ENCODE measurements around the gene KCNQ1. TPM values are rescaled to one million over a fixed set of nuclear protein-coding genes. Genes with fewer than 3 reads are reported as not detected.

The KCNQ1 gene
- total and polyA plus RNA-seq, 2 donors (not counting 3 experiments of a cell fraction or from before 2014, with no cell fraction given), result 0.07 to 0.09 TPM

DNA sequence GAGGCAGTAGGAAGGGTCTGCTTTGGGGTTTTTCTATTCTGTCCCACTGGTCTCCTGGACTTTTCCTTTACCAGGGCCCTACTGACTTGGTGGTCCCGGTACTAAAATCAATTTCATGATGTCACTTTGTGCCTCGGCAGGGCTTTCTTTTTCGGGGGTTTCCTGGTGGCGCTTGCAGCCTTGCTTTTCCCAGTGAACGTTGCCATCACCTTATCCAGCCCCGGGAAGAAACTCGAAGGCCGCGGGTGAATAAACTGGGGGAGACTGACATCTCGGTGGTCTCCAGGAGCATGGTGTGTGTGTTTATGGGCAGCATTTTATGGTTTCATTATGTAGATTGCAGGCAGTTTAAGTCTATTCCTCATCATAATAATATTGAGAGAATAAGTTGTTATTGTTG lies 84.4 kb downstream of the KCNQ1 start:
- Histone ChIP-seq H4K20me1 (replicated peaks; ENCODE audit: control insufficient read depth, extremely low read depth, insufficient read depth, low read length) (no peaks in the 10 kb centered on the region), H3K36me3 (ENCODE audit: control insufficient read depth in 2 of 2, extremely low read depth in 1 of 2, insufficient read depth in 2 of 2, low read length in 2 of 2) (no peaks in the 10 kb centered on the region), H3K27me3 (ENCODE audit: control insufficient read depth in 2 of 2, insufficient read depth in 2 of 2, low read length in 2 of 2) (no peaks in the 10 kb centered on the region), H3K4me1 (ENCODE audit: control insufficient read depth, extremely low read depth, insufficient read depth, low read length) (peaks cover 9% of the 10 kb centered on the region), H3K9me3 (replicated peaks; ENCODE audit: control insufficient read depth, insufficient read depth, low read length) (no peaks in the 10 kb centered on the region), H3K9me1 (replicated peaks; ENCODE audit: control insufficient read depth, extremely low read depth, insufficient read depth, low read length) (no peaks in the 10 kb centered on the region), H3K79me2 (ENCODE audit: control insufficient read depth, insufficient read depth, low read length) (no peaks in the 10 kb centered on the region), H3K27ac (ENCODE audit: insufficient read depth, low read depth, low read length) (no peak overlapping the region), H2AFZ (ENCODE audit: low read depth, low read length) (no peak overlapping the region), H3K4me2 (ENCODE audit: insufficient read depth, low read length) (no peak overlapping the region), H3K9ac (replicated peaks; ENCODE audit: extremely low read depth, insufficient read depth, low read length) (no peak overlapping the region), H3K4me3 (replicated peaks in 1 of 3; ENCODE audit: insufficient read depth in 1 of 3, low read depth in 1 of 3, low read length in 3 of 3) (no peak overlapping the region)
- no peak for DNase-seq (ENCODE audit: low read depth, low spot score)
- ChIA-PET POLR2A (no interaction called here), CTCF (interaction anchor here (6.8 kb wide), 1 partner anchor 104 kb away, joined by 190 read pairs; no protein-coding TSS in a partner anchor)
- no peak for TF ChIP-seq MYC (IDR thresholded peaks at IDR 0.05; ENCODE audit: low read depth, low read length)
- no peak for TF ChIP-seq FOS (IDR thresholded peaks at IDR 0.05; ENCODE audit: borderline replicate concordance, insufficient read depth, low read length)
- no peak for TF ChIP-seq POLR2AphosphoS5 (IDR thresholded peaks at IDR 0.05; ENCODE audit: insufficient read depth, low read depth, low read length)
- TF ChIP-seq, protein P1, sequence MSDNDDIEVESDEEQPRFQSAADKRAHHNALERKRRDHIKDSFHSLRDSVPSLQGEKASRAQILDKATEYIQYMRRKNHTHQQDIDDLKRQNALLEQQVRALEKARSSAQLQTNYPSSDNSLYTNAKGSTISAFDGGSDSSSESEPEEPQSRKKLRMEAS (IDR thresholded peaks at IDR 0.05; ENCODE audit: insufficient read depth, insufficient read length), result no peak
- TF ChIP-seq EZH2 (IDR thresholded peaks at IDR 0.05; ENCODE audit: borderline replicate concordance, low read depth, low read length, severe bottlenecking), result no peak
- no peak for TF ChIP-seq JUN (IDR thresholded peaks at IDR 0.05; ENCODE audit: borderline replicate concordance, insufficient read depth, insufficient read length, low read depth)
- no peak for TF ChIP-seq POLR2A (IDR thresholded peaks at IDR 0.05; ENCODE audit: low read depth, low read length)
- no peak for TF ChIP-seq GATA2 (IDR thresholded peaks at IDR 0.05; ENCODE audit: insufficient read depth, insufficient read length, low read depth, low read length)
- TF ChIP-seq, protein P2, sequence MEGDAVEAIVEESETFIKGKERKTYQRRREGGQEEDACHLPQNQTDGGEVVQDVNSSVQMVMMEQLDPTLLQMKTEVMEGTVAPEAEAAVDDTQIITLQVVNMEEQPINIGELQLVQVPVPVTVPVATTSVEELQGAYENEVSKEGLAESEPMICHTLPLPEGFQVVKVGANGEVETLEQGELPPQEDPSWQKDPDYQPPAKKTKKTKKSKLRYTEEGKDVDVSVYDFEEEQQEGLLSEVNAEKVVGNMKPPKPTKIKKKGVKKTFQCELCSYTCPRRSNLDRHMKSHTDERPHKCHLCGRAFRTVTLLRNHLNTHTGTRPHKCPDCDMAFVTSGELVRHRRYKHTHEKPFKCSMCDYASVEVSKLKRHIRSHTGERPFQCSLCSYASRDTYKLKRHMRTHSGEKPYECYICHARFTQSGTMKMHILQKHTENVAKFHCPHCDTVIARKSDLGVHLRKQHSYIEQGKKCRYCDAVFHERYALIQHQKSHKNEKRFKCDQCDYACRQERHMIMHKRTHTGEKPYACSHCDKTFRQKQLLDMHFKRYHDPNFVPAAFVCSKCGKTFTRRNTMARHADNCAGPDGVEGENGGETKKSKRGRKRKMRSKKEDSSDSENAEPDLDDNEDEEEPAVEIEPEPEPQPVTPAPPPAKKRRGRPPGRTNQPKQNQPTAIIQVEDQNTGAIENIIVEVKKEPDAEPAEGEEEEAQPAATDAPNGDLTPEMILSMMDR (IDR thresholded peaks at IDR 0.05; ENCODE audit: extremely low read depth in 1 of 2, insufficient read depth in 1 of 2, low read depth in 1 of 2, low read length in 2 of 2), result no peak
- BruUV-seq (replicated peaks), result no TSS peak
- no peak for FAIRE-seq
- intact Hi-C loops (cut with micrococcal nuclease), result no loop called here
- dilution Hi-C loops (cut with MboI; ENCODE audit: extremely low pct_ligation_motif_present, low sequenced_read_pairs), result no loop called here
